HEK293T (cell line): Measurements from ENCODE around the gene ERG28.

ENCODE experiments used
- CTCF ChIA-PET: fragments of 350-600 bp; formaldehyde crosslinking; extraction: SDS; loops from one replicate; lab custom pipeline; 2021; ENCODE audit warnings: antibody characterized with exemption, inconsistent platforms; lab: Yijun Ruan, JAX
- POLR2A ChIA-PET: fragments of 350-600 bp; formaldehyde crosslinking; extraction: SDS; loops from one replicate; lab custom pipeline; 2020; ENCODE audit warnings: antibody characterized with exemption, inconsistent platforms; lab: Yijun Ruan, JAX
- DNase-seq: peaks from one replicate; pipeline ENCODE4 v3.0.0; 2012; ENCODE audit warnings: mixed read lengths; ENCODE audit errors: extremely low spot score
- ARNT ChIP-seq: fragments of 450-650 bp; IDR thresholded peaks from 2 replicates; pipeline ENCODE4 v1.6.1; 2017; ENCODE audit warnings: mild to moderate bottlenecking
- BHLHE40 ChIP-seq: fragments of 450-650 bp; IDR thresholded peaks from 2 replicates; pipeline ENCODE4 v1.6.1; 2016; ENCODE audit warnings: mild to moderate bottlenecking, moderate library complexity, borderline replicate concordance
- CTBP1 ChIP-seq: fragments of 450-650 bp; IDR thresholded peaks from 2 replicates; pipeline ENCODE4 v1.6.1; 2016; ENCODE audit warnings: borderline replicate concordance
- ELF4 ChIP-seq: fragments of 450-650 bp; IDR thresholded peaks from 2 replicates; pipeline ENCODE4 v1.6.1; 2017; ENCODE audit warnings: antibody characterized with exemption
- FOXA1 ChIP-seq: fragments of 450-650 bp; IDR thresholded peaks from 2 replicates; pipeline ENCODE4 v1.6.1; 2016; ENCODE audit warnings: mild to moderate bottlenecking
- FOXK2 ChIP-seq: fragments of 450-650 bp; IDR thresholded peaks from 2 replicates; pipeline ENCODE4 v1.6.1; 2016; ENCODE audit warnings: mild to moderate bottlenecking
- FOXM1 ChIP-seq: fragments of 450-650 bp; IDR thresholded peaks from 2 replicates; pipeline ENCODE4 v1.6.1; 2017; ENCODE audit warnings: mild to moderate bottlenecking, borderline replicate concordance
- HDGF ChIP-seq: fragments of 450-650 bp; IDR thresholded peaks from 2 replicates; pipeline ENCODE4 v1.6.1; 2017; ENCODE audit warnings: antibody characterized with exemption, borderline replicate concordance
- L3MBTL2 ChIP-seq: fragments of 450-650 bp; conservative IDR thresholded peaks from 2 replicates; pipeline ENCODE4 v1.6.1; 2016; ENCODE audit warnings: mild to moderate bottlenecking
- LEF1 ChIP-seq: fragments of 450-650 bp; IDR thresholded peaks from 2 replicates; pipeline ENCODE4 v1.6.1; 2017; ENCODE audit warnings: mild to moderate bottlenecking, borderline replicate concordance
- NFRKB ChIP-seq: fragments of 450-650 bp; IDR thresholded peaks from 2 replicates; pipeline ENCODE4 v1.6.1; 2016; ENCODE audit warnings: mild to moderate bottlenecking, moderate library complexity
- SP1 ChIP-seq: fragments of 450-650 bp; IDR thresholded peaks from 2 replicates; pipeline ENCODE4 v1.6.1; 2017
- SUZ12 ChIP-seq: fragments of 450-650 bp; IDR thresholded peaks from 2 replicates; pipeline ENCODE4 v1.6.1; 2016; ENCODE audit warnings: mild to moderate bottlenecking
- TARDBP ChIP-seq: fragments of 450-650 bp; IDR thresholded peaks from 2 replicates; pipeline ENCODE4 v1.6.1; 2016
- ZNF384 ChIP-seq: fragments of 450-650 bp; IDR thresholded peaks from 2 replicates; pipeline ENCODE4 v1.6.1; 2016
- TF ChIP-seq, protein P1 (sequence below): fragments of 450-650 bp; IDR thresholded peaks from 2 replicates; pipeline ENCODE4 v1.6.1; 2016

ERG28 gene

DNA sequence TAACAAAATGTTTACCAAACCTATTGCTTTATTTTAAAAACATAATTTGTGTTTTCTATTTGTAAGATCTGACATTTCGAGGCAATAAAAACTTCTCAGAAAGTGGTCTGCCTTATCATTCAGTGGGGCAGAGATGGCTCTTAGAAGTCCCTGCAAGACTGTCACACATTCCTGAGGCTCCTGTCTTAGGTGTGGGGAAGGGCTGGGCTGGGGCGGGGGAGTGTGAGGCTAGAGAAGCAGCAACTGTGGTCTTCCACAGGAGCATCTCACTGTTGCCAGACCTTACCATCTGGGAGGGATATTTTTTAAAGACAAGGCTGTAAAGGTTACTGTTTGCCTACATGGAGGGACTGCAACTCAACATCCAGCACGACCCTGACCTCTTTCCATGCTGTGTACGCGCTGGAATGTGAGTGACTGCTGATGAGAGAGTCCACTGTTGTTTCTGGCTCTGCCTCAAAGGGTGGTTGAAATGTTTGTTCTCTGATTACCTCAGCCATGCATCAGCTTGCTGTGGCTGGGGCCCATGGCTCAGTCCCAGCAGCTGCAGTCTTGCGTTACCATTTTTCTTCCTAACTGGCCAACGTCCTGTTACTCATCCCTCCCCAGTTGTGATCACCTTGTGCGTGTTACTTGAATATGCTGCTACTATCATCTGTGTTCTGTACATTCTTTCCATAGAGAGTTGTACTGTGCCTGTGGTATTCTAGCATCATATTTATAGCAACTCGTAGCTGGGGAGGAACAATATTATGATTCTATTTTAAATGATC is 12.4 kb downstream of the ERG28 start:
- ChIA-PET CTCF (no interaction called here), POLR2A (no interaction called here)
- DNase-seq = no peak
- TF ChIP-seq FOXK2 = no peak
- no peak for TF ChIP-seq SUZ12
- no peak for TF ChIP-seq FOXA1

DNA sequence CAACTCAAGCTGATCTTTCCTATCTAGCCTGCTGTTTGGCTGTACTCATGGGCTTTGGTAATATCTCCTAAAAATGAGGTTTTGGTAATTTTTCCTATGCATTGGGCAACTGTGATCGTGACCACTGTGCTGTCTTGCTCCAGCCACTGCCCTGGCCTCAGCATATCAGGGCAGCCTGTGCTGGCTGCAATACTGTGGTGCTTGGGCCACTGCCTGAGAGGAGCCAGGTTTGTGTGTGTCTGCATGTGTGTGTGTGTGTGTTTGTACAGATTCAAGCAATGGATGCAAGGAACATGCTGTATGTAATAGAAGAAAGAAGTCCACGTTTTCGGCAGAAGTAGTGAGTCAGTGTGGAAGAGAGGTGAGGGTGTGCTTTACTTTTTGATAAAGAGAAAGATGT is 13.0 kb downstream of the ERG28 start:
- TF ChIP-seq L3MBTL2 (no peak), CTBP1 (no peak), HDGF (no peak), NFRKB (no peak), ZNF384 (no peak), LEF1 (no peak), ARNT (no peak), TARDBP (no peak), FOXK2 (no peak), ELF4 (no peak), SUZ12 (no peak), FOXM1 (no peak), SP1 (no peak), FOXA1 (no peak), BHLHE40 (no peak)
- TF ChIP-seq, protein P1, sequence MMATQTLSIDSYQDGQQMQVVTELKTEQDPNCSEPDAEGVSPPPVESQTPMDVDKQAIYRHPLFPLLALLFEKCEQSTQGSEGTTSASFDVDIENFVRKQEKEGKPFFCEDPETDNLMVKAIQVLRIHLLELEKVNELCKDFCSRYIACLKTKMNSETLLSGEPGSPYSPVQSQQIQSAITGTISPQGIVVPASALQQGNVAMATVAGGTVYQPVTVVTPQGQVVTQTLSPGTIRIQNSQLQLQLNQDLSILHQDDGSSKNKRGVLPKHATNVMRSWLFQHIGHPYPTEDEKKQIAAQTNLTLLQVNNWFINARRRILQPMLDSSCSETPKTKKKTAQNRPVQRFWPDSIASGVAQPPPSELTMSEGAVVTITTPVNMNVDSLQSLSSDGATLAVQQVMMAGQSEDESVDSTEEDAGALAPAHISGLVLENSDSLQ = no peak
- CTCF ChIA-PET = interaction anchor here (1.2 kb wide), 1 partner anchor 25 kb away, joined by 3 read pairs; no protein-coding TSS in a partner anchor
- DNase-seq = no peak
- POLR2A ChIA-PET = no interaction called here

DNA sequence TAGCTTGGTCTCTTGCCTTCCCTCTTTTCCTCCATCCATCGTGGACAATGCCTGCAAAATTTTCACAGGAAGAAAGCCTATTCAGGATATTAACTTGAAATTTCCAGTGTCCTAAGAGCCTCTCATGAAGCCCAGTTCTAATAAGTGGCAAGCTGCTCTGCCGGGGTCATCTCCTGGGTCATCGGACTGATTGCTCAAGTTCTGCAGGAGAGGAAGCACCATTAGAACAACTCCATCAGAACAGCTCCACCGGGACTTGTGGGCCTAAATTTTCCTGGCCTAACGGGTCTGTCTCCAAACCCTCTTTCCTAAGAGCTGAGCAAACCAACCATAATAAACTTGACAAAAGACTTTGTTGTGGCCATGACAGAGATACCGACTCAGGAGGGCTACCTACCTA is 13.9 kb downstream of the ERG28 start:
- TF ChIP-seq LEF1 (no peak), FOXA1 (no peak), HDGF (no peak), FOXM1 (no peak), NFRKB (no peak), TARDBP (no peak), SP1 (no peak), SUZ12 (no peak), CTBP1 (no peak), ARNT (no peak), FOXK2 (no peak), L3MBTL2 (no peak), ZNF384 (no peak)
- TF ChIP-seq, protein P1 = no peak
- ChIA-PET CTCF (interaction anchor here (1.2 kb wide), 1 partner anchor 24 kb away, joined by 3 read pairs; no protein-coding TSS in a partner anchor), POLR2A (interaction anchor here (1.0 to 2.0 kb wide), 2 partner anchors 11 to 14 kb away, joined by 3 to 9 read pairs; partner anchors contain the start of genes ERG28 and TTLL5)
- no peak for DNase-seq

DNA sequence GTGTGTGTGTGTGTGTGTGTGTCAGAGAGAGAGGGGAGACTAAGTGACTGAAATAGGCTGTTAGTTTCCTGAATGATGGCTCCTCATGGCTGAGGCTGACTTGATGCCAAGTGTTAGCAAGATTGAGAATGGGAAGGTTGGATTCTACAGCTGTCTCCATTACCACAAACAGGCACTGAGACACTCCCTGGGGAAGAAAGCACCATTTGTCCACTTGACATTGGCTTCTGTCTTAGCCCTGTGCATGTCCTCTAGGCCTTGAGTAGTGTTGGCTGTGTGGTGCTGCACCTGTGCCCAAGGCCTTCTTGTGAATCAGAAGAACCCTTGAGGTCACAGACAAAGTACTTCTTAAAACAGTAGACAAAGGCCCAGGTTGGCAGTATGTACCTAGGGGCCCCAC is 15.6 kb downstream of the ERG28 start:
- CTCF ChIA-PET = no interaction called here
- no peak for DNase-seq
- TF ChIP-seq NFRKB = no peak
- TF ChIP-seq FOXA1 = no peak
- TF ChIP-seq, protein P1 = no peak
- TF ChIP-seq LEF1 = no peak
- no peak for TF ChIP-seq TARDBP
- TF ChIP-seq L3MBTL2 = no peak
- no peak for TF ChIP-seq ARNT
- no peak for TF ChIP-seq FOXM1
- no peak for TF ChIP-seq FOXK2
- TF ChIP-seq CTBP1 = no peak
- TF ChIP-seq HDGF = no peak
- no peak for TF ChIP-seq SP1
- TF ChIP-seq SUZ12 = no peak
- TF ChIP-seq ELF4 = no peak
- no peak for TF ChIP-seq ZNF384
- TF ChIP-seq BHLHE40 = no peak
- POLR2A ChIA-PET = no interaction called here

DNA sequence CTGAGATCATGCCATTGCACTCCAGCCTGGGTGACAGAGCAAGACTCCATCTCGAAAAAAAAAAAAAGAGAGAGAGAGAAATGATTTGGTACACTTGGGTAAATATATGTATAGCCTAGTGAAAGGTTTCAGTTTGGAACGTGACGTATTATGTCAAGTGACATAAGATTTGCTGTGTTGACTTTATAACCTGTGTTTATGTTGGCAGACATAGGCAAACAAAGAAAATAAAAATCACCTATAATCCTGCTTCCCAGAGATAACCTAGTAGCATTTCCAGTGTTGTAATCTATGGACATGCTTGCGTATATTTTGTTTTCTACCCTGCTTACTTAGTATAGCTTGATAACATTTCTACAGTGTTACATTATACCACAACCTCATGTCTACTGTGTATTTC is 16.7 kb downstream of the ERG28 start:
- TF ChIP-seq BHLHE40 = no peak
- TF ChIP-seq SUZ12 = no peak
- no peak for TF ChIP-seq SP1
- TF ChIP-seq, protein P1 = no peak
- TF ChIP-seq ZNF384 = no peak
- no peak for TF ChIP-seq L3MBTL2
- no peak for DNase-seq
- POLR2A ChIA-PET = no interaction called here
- CTCF ChIA-PET = no interaction called here
